Measurements from ENCODE around the gene OST4.

Gene OST4

DNA sequence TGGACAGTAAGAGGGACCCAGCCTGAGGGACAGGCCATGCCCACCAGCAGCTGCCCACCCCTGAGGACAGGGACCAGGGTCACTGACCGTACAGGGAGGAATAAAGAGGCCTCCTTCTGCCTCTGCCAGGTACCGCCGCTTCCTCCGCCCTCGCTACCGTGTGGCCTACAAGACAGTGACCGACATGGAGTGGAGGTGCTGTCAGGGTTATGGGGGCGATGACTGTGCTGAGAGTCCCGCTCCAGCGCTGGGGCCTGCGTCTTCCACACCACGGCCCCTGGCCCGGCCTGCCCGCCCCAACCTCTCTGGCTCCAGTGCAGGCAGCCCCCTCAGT is 9.1 kb upstream of the OST4 start:
- H3K4me3 ChIP-seq (replicated peaks; ENCODE audit: insufficient read depth, low read length): no peak overlapping the region
- no peaks in the 10 kb centered on the region for H3K27me3 ChIP-seq (ENCODE audit: insufficient read depth, poor library complexity, severe bottlenecking)
- peak overlapping the region; percentile 36 for H3K27ac ChIP-seq (replicated peaks)
- no peak for DNase-seq (ENCODE audit: low read depth in 1 of 2, low spot score in 1 of 2)
- TF ChIP-seq CTCF (IDR thresholded peaks at IDR 0.05; ENCODE audit: insufficient read depth, low read length) (no peak), SPI1 (IDR thresholded peaks at IDR 0.05; ENCODE audit: borderline replicate concordance, low read depth) (no peak), POLR2AphosphoS5 (IDR thresholded peaks at IDR 0.05; ENCODE audit: low read depth) (no peak), GABPA (IDR thresholded peaks at IDR 0.05; ENCODE audit: low read depth) (no peak)
- TF ChIP-seq, protein P1, sequence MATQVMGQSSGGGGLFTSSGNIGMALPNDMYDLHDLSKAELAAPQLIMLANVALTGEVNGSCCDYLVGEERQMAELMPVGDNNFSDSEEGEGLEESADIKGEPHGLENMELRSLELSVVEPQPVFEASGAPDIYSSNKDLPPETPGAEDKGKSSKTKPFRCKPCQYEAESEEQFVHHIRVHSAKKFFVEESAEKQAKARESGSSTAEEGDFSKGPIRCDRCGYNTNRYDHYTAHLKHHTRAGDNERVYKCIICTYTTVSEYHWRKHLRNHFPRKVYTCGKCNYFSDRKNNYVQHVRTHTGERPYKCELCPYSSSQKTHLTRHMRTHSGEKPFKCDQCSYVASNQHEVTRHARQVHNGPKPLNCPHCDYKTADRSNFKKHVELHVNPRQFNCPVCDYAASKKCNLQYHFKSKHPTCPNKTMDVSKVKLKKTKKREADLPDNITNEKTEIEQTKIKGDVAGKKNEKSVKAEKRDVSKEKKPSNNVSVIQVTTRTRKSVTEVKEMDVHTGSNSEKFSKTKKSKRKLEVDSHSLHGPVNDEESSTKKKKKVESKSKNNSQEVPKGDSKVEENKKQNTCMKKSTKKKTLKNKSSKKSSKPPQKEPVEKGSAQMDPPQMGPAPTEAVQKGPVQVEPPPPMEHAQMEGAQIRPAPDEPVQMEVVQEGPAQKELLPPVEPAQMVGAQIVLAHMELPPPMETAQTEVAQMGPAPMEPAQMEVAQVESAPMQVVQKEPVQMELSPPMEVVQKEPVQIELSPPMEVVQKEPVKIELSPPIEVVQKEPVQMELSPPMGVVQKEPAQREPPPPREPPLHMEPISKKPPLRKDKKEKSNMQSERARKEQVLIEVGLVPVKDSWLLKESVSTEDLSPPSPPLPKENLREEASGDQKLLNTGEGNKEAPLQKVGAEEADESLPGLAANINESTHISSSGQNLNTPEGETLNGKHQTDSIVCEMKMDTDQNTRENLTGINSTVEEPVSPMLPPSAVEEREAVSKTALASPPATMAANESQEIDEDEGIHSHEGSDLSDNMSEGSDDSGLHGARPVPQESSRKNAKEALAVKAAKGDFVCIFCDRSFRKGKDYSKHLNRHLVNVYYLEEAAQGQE (IDR thresholded peaks at IDR 0.05; ENCODE audit: insufficient replicate concordance, low read depth): no peak

DNA sequence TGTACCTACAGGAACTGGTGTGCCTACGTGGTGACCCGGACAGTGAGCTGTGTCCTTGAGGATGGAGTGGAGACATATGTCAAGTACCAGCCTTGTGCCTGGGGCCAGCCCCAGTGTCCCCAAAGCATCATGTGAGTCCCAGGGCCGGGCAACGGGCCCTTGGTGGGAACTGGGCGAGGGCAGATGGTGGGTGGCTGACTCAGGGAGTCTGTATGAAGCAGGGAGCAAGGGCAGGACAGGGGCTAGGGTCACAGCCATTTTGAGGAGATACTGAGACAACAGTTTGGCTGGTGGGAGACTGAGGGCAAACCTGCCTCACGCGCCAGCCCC is 8.7 kb upstream of the OST4 start:
- Histone ChIP-seq H3K27me3 (ENCODE audit: insufficient read depth, poor library complexity, severe bottlenecking) (no peaks in the 10 kb centered on the region), H3K4me3 (replicated peaks; ENCODE audit: insufficient read depth, low read length) (no peak overlapping the region), H3K27ac (replicated peaks) (no peak overlapping the region)
- TF ChIP-seq POLR2AphosphoS5 (IDR thresholded peaks at IDR 0.05; ENCODE audit: low read depth): no peak
- TF ChIP-seq SPI1 (IDR thresholded peaks at IDR 0.05; ENCODE audit: borderline replicate concordance, low read depth): no peak
- TF ChIP-seq CTCF (IDR thresholded peaks at IDR 0.05; ENCODE audit: insufficient read depth, low read length): no peak
- DNase-seq (ENCODE audit: low read depth in 1 of 2, low spot score in 1 of 2): no peak

- H3K4me3 ChIP-seq (replicated peaks; ENCODE audit: insufficient read depth, low read length): no peak overlapping the region
- no peak for DNase-seq (ENCODE audit: low read depth in 1 of 2, low spot score in 1 of 2)
- no peaks in the 10 kb centered on the region for H3K27me3 ChIP-seq (ENCODE audit: insufficient read depth, poor library complexity, severe bottlenecking)
- H3K27ac ChIP-seq (replicated peaks): no peak overlapping the region
- no peak for TF ChIP-seq GABPA (IDR thresholded peaks at IDR 0.05; ENCODE audit: low read depth)
- TF ChIP-seq, protein P1 (IDR thresholded peaks at IDR 0.05; ENCODE audit: insufficient replicate concordance, low read depth): no peak
- no peak for TF ChIP-seq CTCF (IDR thresholded peaks at IDR 0.05; ENCODE audit: insufficient read depth, low read length)
- TF ChIP-seq POLR2AphosphoS5 (IDR thresholded peaks at IDR 0.05; ENCODE audit: low read depth): no peak
- TF ChIP-seq SPI1 (IDR thresholded peaks at IDR 0.05; ENCODE audit: borderline replicate concordance, low read depth): no peak
Measured at GRCh38 chr2:27079233-27080139, 8.0 kb upstream of the OST4 start.

Data from HL-60 (cell line).